H9 (cell line): Measurements from ENCODE around the gene ZCCHC8. TPM values are rescaled to one million over a fixed set of nuclear protein-coding genes. Genes with fewer than 3 reads are reported as not detected.
"Not testable (repeated sequence)": the region's sequence is repeated elsewhere in the genome, so short reads cannot be mapped to it uniquely, and the experiment has no call there.

Experiments
- DNase-seq: peaks from one replicate; pipeline ENCODE4 v3.0.0-alpha.2; 2017
- H2AFZ ChIP-seq: one replicate; pipeline ENCODE4 v1.6.1; 2013; ENCODE audit warnings: mild to moderate bottlenecking, low read length, control low read depth, moderate library complexity
- H2AK5ac ChIP-seq: 2 replicates; pipeline ENCODE4 v1.6.1; 2013; ENCODE audit warnings: low read length, control low read depth, mixed read lengths; ENCODE audit not compliant: insufficient read length
- H2BK120ac ChIP-seq: one replicate; pipeline ENCODE4 v1.6.1; 2013; ENCODE audit warnings: low read depth, mild to moderate bottlenecking, low read length, control low read depth, inconsistent platforms; ENCODE audit not compliant: poor library complexity, severe bottlenecking
- H2BK12ac ChIP-seq: 2 replicates; pipeline ENCODE4 v1.6.1; 2013; ENCODE audit warnings: low read length, control low read depth, mixed read lengths, low read depth; ENCODE audit not compliant: insufficient read length
- H2BK15ac ChIP-seq: 2 replicates; pipeline ENCODE4 v1.6.1; 2013; ENCODE audit warnings: low read depth, low read length, control low read depth
- H2BK20ac ChIP-seq: one replicate; pipeline ENCODE4 v1.6.1; 2013; ENCODE audit warnings: low read depth, mild to moderate bottlenecking, low read length, control low read depth, inconsistent platforms; ENCODE audit not compliant: poor library complexity, severe bottlenecking
- H2BK5ac ChIP-seq: 2 replicates; pipeline ENCODE4 v1.6.1; 2013; ENCODE audit warnings: low read length, control low read depth, mixed read lengths; ENCODE audit not compliant: insufficient read length
- H3K14ac ChIP-seq: 2 replicates; pipeline ENCODE4 v1.6.1; 2013; ENCODE audit warnings: low read length, control low read depth; ENCODE audit not compliant: insufficient read depth
- H3K18ac ChIP-seq: 2 replicates; pipeline ENCODE4 v1.6.1; 2013; ENCODE audit warnings: low read depth, mild to moderate bottlenecking, mixed read lengths, low read length, control low read depth; ENCODE audit not compliant: insufficient read length
- H3K23ac ChIP-seq: 2 replicates; pipeline ENCODE4 v1.6.1; 2013; ENCODE audit warnings: low read length, control low read depth, mixed read lengths, low read depth; ENCODE audit not compliant: insufficient read length
- H3K23me2 ChIP-seq: 2 replicates; pipeline ENCODE4 v1.6.1; 2013; ENCODE audit warnings: low read depth, mild to moderate bottlenecking, mixed read lengths, low read length, control low read depth; ENCODE audit not compliant: insufficient read length, poor library complexity, severe bottlenecking
- H3K27ac ChIP-seq: 2 replicates; pipeline ENCODE4 v1.5.1; 2013; ENCODE audit warnings: low read length, control low read depth, mixed read lengths, low read depth; ENCODE audit not compliant: insufficient read length
- H3K27me3 ChIP-seq: 2 replicates; pipeline ENCODE4 v1.6.1; 2013; ENCODE audit warnings: low read length, control low read depth, inconsistent platforms; ENCODE audit not compliant: insufficient read depth
- H3K4ac ChIP-seq: 2 replicates; pipeline ENCODE4 v1.6.1; 2013; ENCODE audit warnings: low read depth, mild to moderate bottlenecking, control low read depth, inconsistent platforms, low read length, moderate library complexity
- H3K4me1 ChIP-seq: 2 replicates; pipeline ENCODE4 v1.6.1; 2013; ENCODE audit warnings: low read length, control low read depth, inconsistent platforms; ENCODE audit not compliant: insufficient read depth
- H3K4me2 ChIP-seq: 2 replicates; pipeline ENCODE4 v1.6.1; 2013; ENCODE audit warnings: low read length, control low read depth, mixed read lengths; ENCODE audit not compliant: insufficient read length, insufficient read depth
- H3K56ac ChIP-seq: 2 replicates; pipeline ENCODE4 v1.6.1; 2013; ENCODE audit warnings: low read depth, mild to moderate bottlenecking, mixed read lengths, low read length, control low read depth; ENCODE audit not compliant: insufficient read length
- H3K79me1 ChIP-seq: 2 replicates; pipeline ENCODE4 v1.6.1; 2013; ENCODE audit warnings: low read depth, mild to moderate bottlenecking, moderate library complexity, low read length, control low read depth, inconsistent platforms; ENCODE audit not compliant: insufficient read depth, poor library complexity, severe bottlenecking
- H3K79me2 ChIP-seq: 2 replicates; pipeline ENCODE4 v1.6.1; 2013; ENCODE audit warnings: low read length, control low read depth, inconsistent platforms; ENCODE audit not compliant: insufficient read depth
- H3K9ac ChIP-seq: 2 replicates; pipeline ENCODE4 v1.6.1; 2013; ENCODE audit warnings: low read length, control low read depth, mixed read lengths; ENCODE audit not compliant: insufficient read length; ENCODE audit errors: extremely low read depth
- H3K9me3 ChIP-seq: one replicate; pipeline ENCODE4 v1.6.1; 2013; ENCODE audit warnings: low read depth, low read length, inconsistent platforms; ENCODE audit not compliant: control insufficient read depth
- H3T11ph ChIP-seq: one replicate; pipeline ENCODE4 v1.6.1; 2013; ENCODE audit warnings: mild to moderate bottlenecking, low read length, control low read depth, inconsistent platforms
- H4K20me1 ChIP-seq: one replicate; pipeline ENCODE4 v1.6.1; 2013; ENCODE audit not compliant: control insufficient read depth, insufficient read length, insufficient read depth
- H4K5ac ChIP-seq: 2 replicates; pipeline ENCODE4 v1.6.1; 2013; ENCODE audit warnings: low read depth, mild to moderate bottlenecking, mixed read lengths, low read length, control low read depth; ENCODE audit not compliant: insufficient read length
- H4K8ac ChIP-seq: replicated peaks from 2 replicates; pipeline ENCODE4 v1.6.1; 2013; ENCODE audit warnings: low read length, control low read depth, mixed read lengths, low read depth; ENCODE audit not compliant: insufficient read length
- H4K91ac ChIP-seq: 2 replicates; pipeline ENCODE4 v1.6.1; 2013; ENCODE audit warnings: low read depth, mild to moderate bottlenecking, moderate library complexity, mixed read lengths, low read length, control low read depth; ENCODE audit not compliant: insufficient read length
- H3K27ac Mint-ChIP-seq, 3 experiments: 2 replicates in 2 of 3; 3 replicates in 1 of 3; pipeline ENCODE4 v1.8.0; 2020 to 2021; ENCODE audit warnings: mixed read lengths in 3 of 3, mild to moderate bottlenecking in 1 of 3, moderate library complexity in 1 of 3
- H3K27me3 Mint-ChIP-seq: 2 replicates; pipeline ENCODE4 v1.8.0; 2021; ENCODE audit warnings: low read depth, mild to moderate bottlenecking, moderate library complexity, mixed read lengths
- H3K36me3 Mint-ChIP-seq, 3 experiments: 2 replicates in 2 of 3; 3 replicates in 1 of 3; pipeline ENCODE4 v1.8.0; 2020 to 2021; ENCODE audit warnings: low read depth in 3 of 3, mixed read lengths in 3 of 3; ENCODE audit not compliant: insufficient read depth in 1 of 3
- H3K4me1 Mint-ChIP-seq, 2 experiments: 2 replicates each; pipeline ENCODE4 v1.8.0; 2020; ENCODE audit warnings: mixed read lengths in 2 of 2
- H3K4me3 Mint-ChIP-seq, 2 experiments: 2 replicates in 1 of 2; 3 replicates in 1 of 2; pipeline ENCODE4 v1.8.0; 2020 to 2021; ENCODE audit warnings: mild to moderate bottlenecking in 2 of 2, mixed read lengths in 2 of 2, moderate library complexity in 1 of 2
- H3K9me3 Mint-ChIP-seq, 2 experiments: 2 replicates in 1 of 2; 3 replicates in 1 of 2; pipeline ENCODE4 v1.8.0; 2020; ENCODE audit warnings: mild to moderate bottlenecking in 2 of 2, mixed read lengths in 2 of 2, moderate library complexity in 1 of 2
- CTCF ChIP-seq: fragments of 200-600 bp; sonication (generic); conservative IDR thresholded peaks from 3 replicates; pipeline ENCODE4 v1.8.0; 2021; ENCODE audit warnings: antibody characterized with exemption, mild to moderate bottlenecking
- WGBS: extraction: QIAGEN DNeasy Blood & Tissue Kit; methylation state at CpG from one replicate; pipeline ENCODE4 v1.1.7; 2013; ENCODE audit warnings: missing lambda C conversion rate, low lambda C conversion rate, mixed read lengths; ENCODE audit not compliant: insufficient read length; ENCODE audit errors: extremely low coverage; 5-methylcytosine and 5-hydroxymethylcytosine counted together
- total RNA-seq: library from RNA; stranded (reverse); gene quantifications from 2 replicates; pipeline ENCODE4 v1.2.1, GENCODE V29; 2021

ZCCHC8 gene
- total RNA-seq, 1 experiment from 2014 or later = 37.3 TPM

DNA sequence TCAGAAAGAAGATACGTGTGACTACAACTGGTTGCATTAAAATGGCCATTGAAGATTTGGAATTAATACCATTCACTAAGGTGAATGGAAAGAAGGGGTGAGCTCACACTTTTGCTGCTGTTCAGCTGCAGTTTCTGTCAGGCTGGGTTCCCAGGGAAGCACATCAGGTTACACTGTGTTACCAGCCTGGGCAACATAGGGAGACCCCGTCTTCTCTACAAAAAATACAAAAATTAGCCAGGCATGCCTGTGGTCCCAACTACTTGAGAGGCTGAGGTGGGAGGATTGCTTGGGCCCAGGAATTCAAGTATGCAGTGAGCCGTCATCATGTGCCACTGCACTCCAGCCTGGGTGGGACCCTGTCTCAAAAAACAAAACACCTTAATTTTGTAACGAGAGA lies 12.9 kb upstream of the ZCCHC8 start:
- H4K5ac ChIP-seq = no peak overlapping the region
- H3K27ac Mint-ChIP-seq = no peak overlapping the region; a peak in 1 of 7 replicates
- H3K4me1 ChIP-seq = no peaks in the 10 kb centered on the region
- DNase-seq = no peak
- no peak overlapping the region for H3K4me2 ChIP-seq
- no peaks in the 10 kb centered on the region for H3K79me2 ChIP-seq
- no peak overlapping the region for H2BK12ac ChIP-seq
- H4K8ac ChIP-seq = no peak overlapping the region
- H3K9ac ChIP-seq = no peak overlapping the region
- no peaks in the 10 kb centered on the region for H4K20me1 ChIP-seq
- no peak overlapping the region for H3K56ac ChIP-seq
- H3K79me1 ChIP-seq = no peaks in the 10 kb centered on the region
- H3K23ac ChIP-seq = no peak overlapping the region
- no CpG with 5 or more reads among the region's 4 CpGs for WGBS
- H3K27me3 ChIP-seq = no peaks in the 10 kb centered on the region
- H2BK5ac ChIP-seq = no peak overlapping the region
- TF ChIP-seq CTCF = no peak
- no peak overlapping the region for H3K4me3 Mint-ChIP-seq
- H3K23me2 ChIP-seq = no peaks in the 10 kb centered on the region
- H2AK5ac ChIP-seq = no peak overlapping the region
- H3T11ph ChIP-seq = no peak overlapping the region
- no peak overlapping the region for H3K14ac ChIP-seq
- H3K4ac ChIP-seq = no peak overlapping the region
- H3K27ac ChIP-seq = no peak overlapping the region
- no peak overlapping the region for H2BK120ac ChIP-seq
- no peak overlapping the region for H2BK15ac ChIP-seq
- H3K27me3 Mint-ChIP-seq = no peaks in the 10 kb centered on the region; the same call in 1 of the 2 replicates
- H3K36me3 Mint-ChIP-seq = peaks cover 74 to 98% (median 93%) of the 10 kb centered on the region in 3 experiments; a peak in 6 of 7 replicates
- H4K91ac ChIP-seq = no peak overlapping the region
- H2AFZ ChIP-seq = no peak overlapping the region
- no peaks in the 10 kb centered on the region for H3K4me1 Mint-ChIP-seq
- no peak overlapping the region for H3K18ac ChIP-seq
- no peaks in the 10 kb centered on the region for H3K9me3 Mint-ChIP-seq
- no peak overlapping the region for H2BK20ac ChIP-seq
- no peaks in the 10 kb centered on the region for H3K9me3 ChIP-seq

GRCh38 chr12:122513028-122513427 lies 12.3 kb upstream of the ZCCHC8 start:
- not testable (repeated sequence) for H3K23ac ChIP-seq, H3K18ac ChIP-seq, H3K9me3 Mint-ChIP-seq, H3K9me3 ChIP-seq, H3K14ac ChIP-seq, H4K91ac ChIP-seq, H3K56ac ChIP-seq, H2BK5ac ChIP-seq, DNase-seq, H3K4me1 Mint-ChIP-seq, H3K27me3 ChIP-seq, H3K27ac ChIP-seq, H2BK20ac ChIP-seq, H3K27ac Mint-ChIP-seq, H3K9ac ChIP-seq, H3K4me1 ChIP-seq, H2BK15ac ChIP-seq, H3K79me1 ChIP-seq, H4K5ac ChIP-seq, H4K8ac ChIP-seq, H2AK5ac ChIP-seq, H3K27me3 Mint-ChIP-seq, H2BK120ac ChIP-seq, H3K4me3 Mint-ChIP-seq, H3K4me2 ChIP-seq, H3K4ac ChIP-seq, H2BK12ac ChIP-seq, H4K20me1 ChIP-seq, H3T11ph ChIP-seq, H2AFZ ChIP-seq, H3K23me2 ChIP-seq, H3K79me2 ChIP-seq
- H3K36me3 Mint-ChIP-seq = peaks cover 72 to 98% (median 93%) of the 10 kb centered on the region in 3 experiments; a peak in 6 of 7 replicates
- WGBS = no CpG with 5 or more reads among the region's 3 CpGs
